Loucy (cell line): ENCODE results near the gene CEP97.

ENCODE experiments used
- H2AFZ ChIP-seq: fragments of 200-600 bp; sonication (generic); 2 replicates; pipeline ENCODE4 v1.6.0; 2016; ENCODE audit warnings: antibody characterized with exemption, mild to moderate bottlenecking, low read length, moderate library complexity
- H3F3A ChIP-seq: fragments of 200-600 bp; 2 replicates; pipeline ENCODE4 v1.6.0; 2016; ENCODE audit warnings: antibody characterized with exemption, low read depth, mild to moderate bottlenecking
- H3K27me3 ChIP-seq: fragments of 200-600 bp; sonication (generic); 2 replicates; pipeline ENCODE4 v1.6.1; 2014; ENCODE audit warnings: low read length, mild to moderate bottlenecking; ENCODE audit not compliant: insufficient read depth, poor library complexity, severe bottlenecking
- H3K36me3 ChIP-seq: fragments of 200-600 bp; sonication (generic); 2 replicates; pipeline ENCODE4 v1.6.1; 2016; ENCODE audit warnings: low read length; ENCODE audit not compliant: insufficient read depth
- H3K4me1 ChIP-seq: fragments of 200-600 bp; sonication (generic); 2 replicates; pipeline ENCODE4 v1.5.1; 2014; ENCODE audit warnings: low read length, mild to moderate bottlenecking; ENCODE audit not compliant: insufficient read depth, poor library complexity, severe bottlenecking
- H3K4me2 ChIP-seq: fragments of 200-600 bp; sonication (generic); 2 replicates; pipeline ENCODE4 v1.6.0; 2014; ENCODE audit warnings: antibody characterized with exemption, low read length, low read depth, mild to moderate bottlenecking; ENCODE audit not compliant: poor library complexity, severe bottlenecking
- H3K4me3 ChIP-seq: fragments of 200-600 bp; sonication (generic); 2 replicates; pipeline ENCODE4 v1.5.1; 2014; ENCODE audit warnings: low read length, mild to moderate bottlenecking, mixed read lengths; ENCODE audit not compliant: poor library complexity, severe bottlenecking
- H3K79me2 ChIP-seq: fragments of 200-600 bp; sonication (generic); 2 replicates; pipeline ENCODE4 v1.6.1; 2014; ENCODE audit warnings: low read length; ENCODE audit not compliant: insufficient read depth
- H3K9ac ChIP-seq: fragments of 200-600 bp; sonication (generic); 2 replicates; pipeline ENCODE4 v1.6.0; 2014; ENCODE audit warnings: mild to moderate bottlenecking, low read depth, low read length, moderate library complexity; ENCODE audit not compliant: poor library complexity, severe bottlenecking
- H3K9me2 ChIP-seq: fragments of 200-600 bp; sonication (generic); replicated peaks from 2 replicates; pipeline ENCODE4 v1.6.1; 2016; ENCODE audit warnings: low read depth, low read length, mixed read lengths
- H3K9me3 ChIP-seq: fragments of 200-600 bp; sonication (generic); 2 replicates; pipeline ENCODE4 v1.6.1; 2014; ENCODE audit warnings: mild to moderate bottlenecking, antibody characterized with exemption, low read length, low read depth; ENCODE audit not compliant: insufficient read depth
- H4K20me1 ChIP-seq: fragments of 200-600 bp; sonication (generic); 2 replicates; pipeline ENCODE4 v1.6.0; 2014; ENCODE audit warnings: antibody characterized with exemption, low read length, mild to moderate bottlenecking; ENCODE audit not compliant: insufficient read depth, poor library complexity, severe bottlenecking
- CTCF ChIP-seq: fragments of 200-600 bp; sonication (generic); conservative IDR thresholded peaks from 2 replicates; pipeline ENCODE4 v1.5.1; 2014; ENCODE audit warnings: mild to moderate bottlenecking, antibody characterized with exemption, low read length
- EZH2phosphoT487 ChIP-seq: fragments of 200-600 bp; IDR thresholded peaks from 2 replicates; pipeline ENCODE4 v1.6.1; 2018; ENCODE audit warnings: antibody characterized with exemption, mild to moderate bottlenecking, moderate library complexity, borderline replicate concordance

CEP97 gene

GRCh38 chr3:101810022-101810418 is 85.6 kb downstream of the CEP97 start:
- Histone ChIP-seq H3K9me3 (no peaks in the 10 kb centered on the region), H3K79me2 (no peaks in the 10 kb centered on the region; the same call in 1 of the 2 replicates), H4K20me1 (no peaks in the 10 kb centered on the region), H3K9ac (peak overlapping the region; percentile 20), H3K36me3 (peaks cover 5% of the 10 kb centered on the region; the same call in 1 of the 2 replicates), H3K9me2 (no peaks in the 10 kb centered on the region), H2AFZ (no peak overlapping the region), H3F3A (no peaks in the 10 kb centered on the region), H3K4me3 (no peak overlapping the region), H3K4me2 (peak overlapping the region; percentile 37), H3K4me1 (peaks cover 23% of the 10 kb centered on the region), H3K27me3 (no peaks in the 10 kb centered on the region)
- TF ChIP-seq CTCF (no peak), EZH2phosphoT487 (no peak)

- Histone ChIP-seq H3K4me2 (no peak overlapping the region), H3F3A (no peaks in the 10 kb centered on the region), H4K20me1 (no peaks in the 10 kb centered on the region), H2AFZ (no peak overlapping the region), H3K9me2 (no peaks in the 10 kb centered on the region), H3K4me1 (peaks cover 27% of the 10 kb centered on the region), H3K27me3 (no peaks in the 10 kb centered on the region), H3K9me3 (no peaks in the 10 kb centered on the region), H3K36me3 (peaks cover 2% of the 10 kb centered on the region; the same call in 1 of the 2 replicates), H3K9ac (no peak overlapping the region), H3K79me2 (no peaks in the 10 kb centered on the region; the same call in 1 of the 2 replicates), H3K4me3 (no peak overlapping the region)
- no peak for TF ChIP-seq CTCF
- TF ChIP-seq EZH2phosphoT487: no peak
These were observed 87.5 kb downstream of the CEP97 start for GRCh38 chr3:101811875-101812274.

- H3K79me2 ChIP-seq: no peaks in the 10 kb centered on the region; the same call in 1 of the 2 replicates
- no peak overlapping the region for H2AFZ ChIP-seq
- H3K4me3 ChIP-seq: no peak overlapping the region
- no peaks in the 10 kb centered on the region for H3K9me3 ChIP-seq
- no peaks in the 10 kb centered on the region for H3K9me2 ChIP-seq
- TF ChIP-seq EZH2phosphoT487 (no peak), CTCF (no peak)
- no peak overlapping the region for H3K9ac ChIP-seq
- no peak overlapping the region for H3K4me2 ChIP-seq
- no peaks in the 10 kb centered on the region for H3F3A ChIP-seq
- H3K4me1 ChIP-seq: peaks cover 28% of the 10 kb centered on the region
- peaks cover 9% of the 10 kb centered on the region; the same call in 1 of the 2 replicates for H3K36me3 ChIP-seq
- no peaks in the 10 kb centered on the region for H3K27me3 ChIP-seq
- H4K20me1 ChIP-seq: no peaks in the 10 kb centered on the region
These were observed 88.5 kb downstream of the CEP97 start for GRCh38 chr3:101812895-101813294.
